Pancreas (tissue), 10 donors: Measurements from ENCODE around the gene PHAF1. TPM values are rescaled to one million over a fixed set of nuclear protein-coding genes. Genes with fewer than 3 reads are reported as not detected.

Experiments used
- ATAC-seq, 4 donors: fragments of 200-7000 bp; cut with Tn5 transposase; one replicate each; pipeline versions ENCODE4 v1.8.0 to v1.9.1; 2020; ENCODE audit warnings: mild to moderate bottlenecking in 4 of 4, moderate library complexity in 4 of 4
- DNase-seq, 6 donors: peaks; one replicate each; pipeline ENCODE4 v3.0.0-alpha.2; 2020
- FAIRE-seq: peaks from 2 replicates; lab custom pipeline; 2012; peaks lifted over from hg19 to GRCh38; lab: Jason Lieb, UNC
- H3K27ac ChIP-seq, 4 donors: fragments of 200-600 bp; sonication (generic); 1 replicate in 3 of 4; 2 replicates in 1 of 4; pipeline versions ENCODE4 v1.5.0 to v1.8.0; 2020
- H3K27me3 ChIP-seq, 4 donors: fragments of 200-600 bp; one replicate each; pipeline ENCODE4 v1.8.0; 2021
- H3K36me3 ChIP-seq, 3 donors: fragments of 200-600 bp; sonication (generic) in 1 of 3; one replicate each; pipeline versions ENCODE4 v1.5.0 to v1.8.0; 2020 to 2021
- H3K4me1 ChIP-seq, 3 donors: fragments of 200-600 bp; one replicate each; pipeline ENCODE4 v1.8.0; 2021
- H3K4me3 ChIP-seq, 4 donors: fragments of 200-600 bp; sonication (generic) in 2 of 4; one replicate each; pipeline versions ENCODE4 v1.5.0 to v1.8.0; 2020 to 2021
- H3K9me3 ChIP-seq, 4 donors: fragments of 200-600 bp; one replicate each; pipeline ENCODE4 v1.8.0; 2021
- WGBS, 2 donors: extraction: QIAGEN DNeasy Blood & Tissue Kit; methylation state at CpG; one replicate each; pipeline ENCODE4 v1.1.7; 2013; 5-methylcytosine and 5-hydroxymethylcytosine counted together
- intact Hi-C, 3 donors: fragments of 100-400 bp; cut with DNase I; formaldehyde crosslinking; loops; one replicate each; pipeline versions ENCODE4 v1.11.1 to v1.14.2; 2022
- polyA plus RNA-seq, 2 donors: library from polyadenylated mRNA; stranded (reverse); fragments of 200-250 nt; gene quantifications; one replicate each; pipeline ENCODE4 v1.2.3, GENCODE V29; 2013
- total RNA-seq, 6 donors: library from RNA; stranded (reverse); fragmentation: NEBNext Ultra II Directional in 4 of 6; extraction: Animal tissue kit (Norgen Biotek cat#: 25700) in 4 of 6; gene quantifications; one replicate each; pipeline versions ENCODE4 v1.2.1 to v1.2.4, GENCODE V29; 2021 to 2023
- TF ChIP-seq, protein P1 (sequence below), 4 donors: fragments of 200-600 bp; sonication (generic) in 3 of 4; IDR thresholded peaks; one replicate each; pipeline versions ENCODE4 v1.5.0 to v1.8.0; 2021; ENCODE audit warnings: antibody characterized with exemption in 4 of 4
- donor health status: healthy with polysubstance abuse.
- donor health status: DM: no; HTN: no; CAD: no; lungs with moderate emphysema.
- donor health status: DM: no; HTN: no; CAD: no.
- donor health status: control.
- donor health status: control.
- donor health status: Bipolar disorder and iron deficiency.
- donor health status: DM: yes; HTN: yes; CAD: no.
- donor health status: DM: no; HTN: no; CAD: no.
- donor health status: DM: no; HTN: no; CAD: no.
- donor health status: DM: yes; HTN: yes; CAD: no.

The PHAF1 gene
- total RNA-seq (1 to 10 TPM; 2.8 to 7.3 (median 4.2) TPM), polyA plus RNA-seq (1 to 10 TPM; 6.1 to 8.9 TPM)

GRCh38 chr16:67109407-67110135 lies at the start of gene PHAF1:
PHAF1 (plus strand) TSS chr16:67109941; CDS start chr16:67110176, 235 bp downstream.
- DNase-seq (peak; percentile 92 to 100 (median 96)), FAIRE-seq (no peak), ATAC-seq (peak; percentile 97 to 99 (median 98))
- H3K27ac ChIP-seq: peak within 1 kb of the TSS; percentile 38 to 79 (median 59)
- H3K27me3 ChIP-seq: no peaks in the 10 kb centered on the region
- no peaks in the 10 kb centered on the region for H3K36me3 ChIP-seq
- intact Hi-C loops: no loop called here
- WGBS, 2 donors: 1 to 2% methylated on average over 53 to 63 of the region's 63 CpGs
- no peaks in the 10 kb centered on the region for H3K9me3 ChIP-seq
- TF ChIP-seq, protein P1, sequence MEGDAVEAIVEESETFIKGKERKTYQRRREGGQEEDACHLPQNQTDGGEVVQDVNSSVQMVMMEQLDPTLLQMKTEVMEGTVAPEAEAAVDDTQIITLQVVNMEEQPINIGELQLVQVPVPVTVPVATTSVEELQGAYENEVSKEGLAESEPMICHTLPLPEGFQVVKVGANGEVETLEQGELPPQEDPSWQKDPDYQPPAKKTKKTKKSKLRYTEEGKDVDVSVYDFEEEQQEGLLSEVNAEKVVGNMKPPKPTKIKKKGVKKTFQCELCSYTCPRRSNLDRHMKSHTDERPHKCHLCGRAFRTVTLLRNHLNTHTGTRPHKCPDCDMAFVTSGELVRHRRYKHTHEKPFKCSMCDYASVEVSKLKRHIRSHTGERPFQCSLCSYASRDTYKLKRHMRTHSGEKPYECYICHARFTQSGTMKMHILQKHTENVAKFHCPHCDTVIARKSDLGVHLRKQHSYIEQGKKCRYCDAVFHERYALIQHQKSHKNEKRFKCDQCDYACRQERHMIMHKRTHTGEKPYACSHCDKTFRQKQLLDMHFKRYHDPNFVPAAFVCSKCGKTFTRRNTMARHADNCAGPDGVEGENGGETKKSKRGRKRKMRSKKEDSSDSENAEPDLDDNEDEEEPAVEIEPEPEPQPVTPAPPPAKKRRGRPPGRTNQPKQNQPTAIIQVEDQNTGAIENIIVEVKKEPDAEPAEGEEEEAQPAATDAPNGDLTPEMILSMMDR (IDR thresholded peaks at IDR 0.05): no peak
- peak within 1 kb of the TSS; percentile 81 to 98 (median 96) for H3K4me3 ChIP-seq
- peaks cover 0 to 16% (median 4%) of the 10 kb centered on the region in 3 donors for H3K4me1 ChIP-seq

DNA sequence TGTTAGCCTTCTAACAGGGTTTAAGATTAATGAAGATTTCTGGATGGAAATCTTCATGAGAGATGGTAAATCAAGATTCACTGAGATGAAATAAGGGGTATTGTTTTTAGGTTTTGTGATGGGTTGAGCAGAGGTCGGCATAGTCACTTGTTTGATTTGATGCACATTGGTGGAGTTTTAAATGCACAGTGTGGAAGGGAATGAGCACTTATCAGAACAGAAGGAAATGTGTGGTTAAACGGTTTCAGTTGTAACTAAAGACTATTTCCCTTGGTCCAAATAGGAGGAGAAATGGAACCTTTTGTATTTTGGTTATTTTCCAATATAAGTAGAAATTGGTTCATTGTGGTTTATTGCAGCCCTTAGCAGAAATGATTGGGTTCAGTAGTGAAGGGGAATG lies 46.7 kb upstream of the PHAF1 start:
- Histone ChIP-seq H3K4me3 (no peak overlapping the region), H3K27ac (no peak overlapping the region), H3K27me3 (no peaks in the 10 kb centered on the region), H3K36me3 (peaks cover 0 to 15% (median 4%) of the 10 kb centered on the region in 3 donors), H3K4me1 (no peaks in the 10 kb centered on the region), H3K9me3 (no peaks in the 10 kb centered on the region)
- intact Hi-C loops: no loop called here
- WGBS, 2 donors: 49 to 59% methylated on average over 2 of the region's 2 CpGs
- TF ChIP-seq, protein P1 (IDR thresholded peaks at IDR 0.05): no peak
- FAIRE-seq (no peak), DNase-seq (no peak), ATAC-seq (no peak)

- Histone ChIP-seq H3K27ac (no peak overlapping the region), H3K27me3 (no peaks in the 10 kb centered on the region), H3K4me1 (no peaks in the 10 kb centered on the region), H3K36me3 (peaks cover 0 to 39% (median 4%) of the 10 kb centered on the region in 3 donors), H3K9me3 (no peaks in the 10 kb centered on the region), H3K4me3 (no peak overlapping the region)
- ATAC-seq (no peak), FAIRE-seq (no peak), DNase-seq (no peak)
- WGBS, 2 donors: 97 to 99% methylated on average over 2 of the region's 2 CpGs
- intact Hi-C loops: no loop called here
- TF ChIP-seq, protein P1 (IDR thresholded peaks at IDR 0.05): no peak
These were observed 41.5 kb upstream of the PHAF1 start for GRCh38 chr16:67068212-67068753.

DNA sequence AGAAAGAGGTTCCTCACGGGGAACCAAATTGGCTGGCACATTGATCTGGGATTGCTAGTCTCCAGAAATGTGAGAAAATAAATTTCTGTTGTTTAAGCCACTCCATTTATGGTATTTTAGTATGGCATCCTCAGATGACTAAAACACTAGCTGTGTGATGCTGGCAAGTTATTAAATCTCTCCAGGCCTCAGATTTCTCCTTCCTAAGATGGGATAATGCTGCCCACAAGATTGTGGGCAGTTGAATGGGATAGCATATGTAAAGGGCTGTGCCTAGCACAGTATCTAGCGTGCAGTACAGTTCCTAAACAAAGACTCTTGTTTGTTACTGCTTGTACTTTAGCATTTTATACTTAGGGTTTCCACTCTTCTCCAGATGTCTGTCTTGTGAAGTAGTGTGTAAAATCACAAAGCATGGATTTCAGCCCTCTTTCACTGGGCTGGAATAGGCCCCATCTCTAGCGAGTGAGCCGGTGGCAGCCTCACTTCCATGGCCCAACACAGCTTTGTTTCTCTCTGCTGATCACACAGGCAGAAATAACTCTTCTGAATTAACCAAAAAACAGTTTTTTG lies 38.2 kb upstream of the PHAF1 start:
- no peak for ATAC-seq
- TF ChIP-seq, protein P1 (IDR thresholded peaks at IDR 0.05): no peak
- no peak for DNase-seq
- Histone ChIP-seq H3K36me3 (peaks cover 0 to 41% (median 4%) of the 10 kb centered on the region in 3 donors), H3K4me1 (no peaks in the 10 kb centered on the region), H3K27me3 (no peaks in the 10 kb centered on the region), H3K4me3 (no peak overlapping the region), H3K27ac (no peak overlapping the region), H3K9me3 (no peaks in the 10 kb centered on the region)
- WGBS, 2 donors: 93 to 95% methylated on average over 4 of the region's 4 CpGs
- intact Hi-C loops: no loop called here
- no peak for FAIRE-seq
